Endothelial cell of umbilical vein (primary cell): ENCODE measurements around the gene TMUB2. TPM values are rescaled to one million over a fixed set of nuclear protein-coding genes. Genes with fewer than 3 reads are reported as not detected.
A peak's percentile ranks its signal among the peaks of the same experiment; 100 is the strongest.

ENCODE experiments used
- BruUV-seq: library from RNA; stranded (reverse); fragments of 400-500 nt; replicated peaks from 2 replicates; lab custom pipeline; 2021; lab: Mats Ljungman, UMichigan
- CTCF ChIA-PET: fragments of 300-600, 350-600 bp; sonication (Branson Sonifier 250); formaldehyde crosslinking; loops from one replicate; lab custom pipeline; 2021; ENCODE audit warnings: antibody characterized with exemption, inconsistent platforms; lab: Charles Lee
- POLR2A ChIA-PET: fragments of 300-600, 350-600 bp; sonication (Branson Sonifier 250); formaldehyde crosslinking; loops from one replicate; lab custom pipeline; 2021; ENCODE audit warnings: antibody characterized with exemption, inconsistent platforms; lab: Charles Lee
- DNase-seq: peaks from one replicate; pipeline ENCODE4 v3.0.0-alpha.2; 2011; ENCODE audit warnings: low read depth, low spot score
- FAIRE-seq: peaks from 2 replicates; lab custom pipeline; 2011; peaks lifted over from hg19 to GRCh38; lab: Jason Lieb, UNC
- H2AFZ ChIP-seq: 2 replicates; pipeline ENCODE4 v1.6.0; 2012; ENCODE audit warnings: low read depth, low read length, control low read depth, inconsistent platforms
- H3K27ac ChIP-seq: 2 replicates; pipeline ENCODE4 v1.5.1; 2011; ENCODE audit warnings: low read depth, mild to moderate bottlenecking, control low read depth, low read length, moderate library complexity; ENCODE audit not compliant: insufficient read depth
- H3K27me3 ChIP-seq, 2 experiments: 2 replicates each; pipeline versions ENCODE4 v1.6.0 to v1.6.1; 2011; ENCODE audit warnings: low read length in 2 of 2, mixed read lengths in 1 of 2; ENCODE audit not compliant: control insufficient read depth in 2 of 2, insufficient read depth in 2 of 2
- H3K36me3 ChIP-seq, 2 experiments: 2 replicates in 1 of 2; 3 replicates in 1 of 2; pipeline ENCODE4 v1.5.1; 2011; ENCODE audit warnings: low read length in 2 of 2, mild to moderate bottlenecking in 1 of 2, moderate library complexity in 1 of 2; ENCODE audit not compliant: control insufficient read depth in 2 of 2, insufficient read depth in 2 of 2; ENCODE audit errors: extremely low read depth in 1 of 2
- H3K4me1 ChIP-seq: 3 replicates; pipeline ENCODE4 v1.5.1; 2011; ENCODE audit warnings: mild to moderate bottlenecking, low read length; ENCODE audit not compliant: control insufficient read depth, insufficient read depth; ENCODE audit errors: extremely low read depth
- H3K4me2 ChIP-seq: 2 replicates; pipeline ENCODE4 v1.6.1; 2011; ENCODE audit warnings: low read length, control low read depth, mixed read lengths; ENCODE audit not compliant: insufficient read depth
- H3K4me3 ChIP-seq, 3 experiments: fragments of 200-600 bp in 1 of 3; sonication (generic), shearing (Covaris generic) in 1 of 3; replicated peaks in 1 of 3; 2 replicates each; pipeline ENCODE4 v1.5.1; 2011 to 2016; ENCODE audit warnings: control low read depth in 3 of 3, low read length in 3 of 3, mild to moderate bottlenecking in 2 of 3, inconsistent platforms in 1 of 3, low read depth in 1 of 3, moderate library complexity in 1 of 3; ENCODE audit not compliant: insufficient read depth in 1 of 3
- H3K79me2 ChIP-seq: 2 replicates; pipeline ENCODE4 v1.6.0; 2012; ENCODE audit warnings: low read length, inconsistent platforms; ENCODE audit not compliant: control insufficient read depth, insufficient read depth
- H3K9ac ChIP-seq: replicated peaks from 2 replicates; pipeline ENCODE3; 2011; ENCODE audit warnings: low read length, control low read depth; ENCODE audit not compliant: insufficient read depth; ENCODE audit errors: extremely low read depth
- H3K9me1 ChIP-seq: replicated peaks from 3 replicates; pipeline ENCODE4 v1.6.0; 2011; ENCODE audit warnings: mild to moderate bottlenecking, low read length; ENCODE audit not compliant: control insufficient read depth, insufficient read depth; ENCODE audit errors: extremely low read depth
- H3K9me3 ChIP-seq: replicated peaks from 2 replicates; pipeline ENCODE4 v1.5.1; 2012; ENCODE audit warnings: low read length, inconsistent platforms; ENCODE audit not compliant: control insufficient read depth, insufficient read depth
- H4K20me1 ChIP-seq: replicated peaks from 2 replicates; pipeline ENCODE3; 2011; ENCODE audit warnings: mild to moderate bottlenecking, low read length; ENCODE audit not compliant: control insufficient read depth, insufficient read depth; ENCODE audit errors: extremely low read depth
- CTCF ChIP-seq, 2 donors: IDR thresholded peaks; 1 replicate in 1 of 2; 2 replicates in 1 of 2; pipeline ENCODE4 v1.5.1; 2011; ENCODE audit warnings: low read length in 2 of 2, mild to moderate bottlenecking in 2 of 2, moderate library complexity in 2 of 2, control low read depth in 1 of 2, inconsistent platforms in 1 of 2, low read depth in 1 of 2; ENCODE audit not compliant: insufficient read depth in 1 of 2; ENCODE audit errors: extremely low read depth in 1 of 2
- EZH2 ChIP-seq: IDR thresholded peaks from 2 replicates; pipeline ENCODE4 v1.6.1; 2012; ENCODE audit warnings: borderline replicate concordance, low read depth, mild to moderate bottlenecking, moderate library complexity, low read length, inconsistent platforms; ENCODE audit not compliant: severe bottlenecking
- FOS ChIP-seq: IDR thresholded peaks from 2 replicates; pipeline ENCODE4 v1.6.1; 2011; ENCODE audit warnings: mild to moderate bottlenecking, low read length, moderate library complexity, borderline replicate concordance; ENCODE audit not compliant: insufficient read depth
- GATA2 ChIP-seq: IDR thresholded peaks from 2 replicates; pipeline ENCODE4 v1.7.0; 2011; ENCODE audit warnings: low read depth, mild to moderate bottlenecking, moderate library complexity, mixed read lengths, low read length; ENCODE audit not compliant: insufficient read length, insufficient read depth
- JUN ChIP-seq: IDR thresholded peaks from 2 replicates; pipeline ENCODE4 v1.6.1; 2011; ENCODE audit warnings: borderline replicate concordance, low read depth; ENCODE audit not compliant: insufficient read length, insufficient read depth
- MAX ChIP-seq: IDR thresholded peaks from 2 replicates; pipeline ENCODE4 v1.6.1; 2011; ENCODE audit not compliant: insufficient read depth, insufficient read length
- MYC ChIP-seq: IDR thresholded peaks from one replicate; pipeline ENCODE4 v1.6.1; 2011; ENCODE audit warnings: mild to moderate bottlenecking, low read depth, low read length
- POLR2A ChIP-seq: IDR thresholded peaks from 2 replicates; pipeline ENCODE4 v1.6.1; 2012; ENCODE audit warnings: low read depth, mild to moderate bottlenecking, control low read depth, low read length
- POLR2AphosphoS5 ChIP-seq: IDR thresholded peaks from 2 replicates; pipeline ENCODE4 v1.6.1; 2012; ENCODE audit warnings: low read depth, mild to moderate bottlenecking, control low read depth, low read length, moderate library complexity; ENCODE audit not compliant: insufficient read depth
- dilution Hi-C: fragments of 300-500 bp; cut with MboI; formaldehyde crosslinking; loops from one replicate; pipeline ENCODE4 v1.15.0; 2019; ENCODE audit warnings: low sequenced_read_pairs; ENCODE audit not compliant: extremely low pct_ligation_motif_present
- intact Hi-C: fragments of 100-400 bp; cut with micrococcal nuclease; formaldehyde crosslinking; loops from one replicate; pipeline ENCODE4 v1.10.0; 2022
- polyA plus RNA-seq, 4 experiments: library from polyadenylated mRNA; depleted of rRNA in 3 of 4; stranded (reverse) in 3 of 4; unstranded in 1 of 4; fragments of >200 nt; gene quantifications; 2 replicates each; pipeline versions ENCODE4 v1.2.1 to v1.2.3, GENCODE V29; 2011 to 2012; ENCODE audit warnings: missing spikeins in 1 of 4
- total RNA-seq: library from RNA; stranded (reverse); gene quantifications from 2 replicates; pipeline ENCODE4 v1.2.3, GENCODE V29; 2021

The TMUB2 gene
- total and polyA plus RNA-seq, 2 donors (not counting 3 experiments of a cell fraction or from before 2014, with no cell fraction given), result 43.6 to 72.5 TPM

- no peaks in the 10 kb centered on the region for H3K9me1 ChIP-seq
- ChIA-PET CTCF (interaction anchor here (0.6 to 1.9 kb wide), 5 partner anchors 10 to 46 kb away, joined by 3 to 10 read pairs (median 5); partner anchors contain the start of genes TMUB2 and UBTF), POLR2A (interaction anchor here (0.6 kb wide), 1 partner anchor 81 kb away, joined by 5 read pairs; no protein-coding TSS in a partner anchor)
- H3K27ac ChIP-seq, result peak overlapping the region; percentile 69
- H3K36me3 ChIP-seq, result peaks cover 0 to 11% of the 10 kb centered on the region in 2 experiments
- H3K27me3 ChIP-seq, result no peaks in the 10 kb centered on the region
- DNase-seq (peak; percentile 35), FAIRE-seq (peak; percentile 54)
- TSS peak; percentile 75 for BruUV-seq
- intact Hi-C loops (loop anchor here (1.0 to 2.0 kb wide), 4 partner anchors 10 to 145 kb away; partner anchors contain the start of genes GRN and UBTF), dilution Hi-C loops (no loop called here)
- H3K4me3 ChIP-seq, result peak overlapping the region; percentile 60 to 94 (median 70)
- no peaks in the 10 kb centered on the region for H4K20me1 ChIP-seq
- peaks cover 23% of the 10 kb centered on the region for H3K79me2 ChIP-seq
- peak overlapping the region; percentile 79 for H2AFZ ChIP-seq
- peaks cover 26% of the 10 kb centered on the region for H3K4me1 ChIP-seq
- peak overlapping the region; percentile 70 for H3K4me2 ChIP-seq
- no peaks in the 10 kb centered on the region for H3K9me3 ChIP-seq
- peak overlapping the region; percentile 80 for H3K9ac ChIP-seq
- TF ChIP-seq GATA2, result no peak
- no peak for TF ChIP-seq MAX
- TF ChIP-seq POLR2A, result peak; percentile 37
Observed at GRCh38 chr17:44200478-44201155, 13.8 kb downstream of the TMUB2 start.

GRCh38 chr17:44202756-44203155, 16.0 kb downstream of the TMUB2 start:
- DNase-seq, result no peak
- ChIA-PET POLR2A (no interaction called here), CTCF (interaction anchor here (1.0 to 2.4 kb wide), 4 partner anchors 9 to 126 kb away, joined by 3 to 9 read pairs (median 6); partner anchors contain the start of gene SLC25A39)
- TF ChIP-seq JUN (no peak), EZH2 (no peak), POLR2A (no peak), FOS (no peak), MYC (no peak), MAX (no peak), GATA2 (no peak), CTCF (IDR thresholded peaks at IDR 0.05; ENCODE audit: extremely low read depth in 1 of 2, insufficient read depth in 1 of 2, low read depth in 1 of 2, low read length in 2 of 2) (no peak), POLR2AphosphoS5 (no peak)
- H3K4me3 ChIP-seq, result no peak overlapping the region
- H3K36me3 ChIP-seq, result peaks cover 0 to 8% of the 10 kb centered on the region in 2 experiments
- dilution Hi-C loops (no loop called here), intact Hi-C loops (no loop called here)
- H3K27ac ChIP-seq, result no peak overlapping the region
- H2AFZ ChIP-seq, result no peak overlapping the region
- H3K79me2 ChIP-seq, result peaks cover 12% of the 10 kb centered on the region
- no peak for FAIRE-seq
- no TSS peak for BruUV-seq
- no peak overlapping the region for H3K4me2 ChIP-seq
- no peaks in the 10 kb centered on the region for H4K20me1 ChIP-seq
- peaks cover 20% of the 10 kb centered on the region for H3K4me1 ChIP-seq
- H3K9ac ChIP-seq, result no peak overlapping the region
- no peaks in the 10 kb centered on the region for H3K27me3 ChIP-seq
- no peaks in the 10 kb centered on the region for H3K9me3 ChIP-seq
- H3K9me1 ChIP-seq, result no peaks in the 10 kb centered on the region
